Measurements from ENCODE around the gene CHMP1A.
A peak's percentile ranks its signal among the peaks of the same experiment; 100 is the strongest.
"Not testable (repeated sequence)": the region's sequence is repeated elsewhere in the genome, so short reads cannot be mapped to it uniquely, and the experiment has no call there.

The CHMP1A gene

DNA sequence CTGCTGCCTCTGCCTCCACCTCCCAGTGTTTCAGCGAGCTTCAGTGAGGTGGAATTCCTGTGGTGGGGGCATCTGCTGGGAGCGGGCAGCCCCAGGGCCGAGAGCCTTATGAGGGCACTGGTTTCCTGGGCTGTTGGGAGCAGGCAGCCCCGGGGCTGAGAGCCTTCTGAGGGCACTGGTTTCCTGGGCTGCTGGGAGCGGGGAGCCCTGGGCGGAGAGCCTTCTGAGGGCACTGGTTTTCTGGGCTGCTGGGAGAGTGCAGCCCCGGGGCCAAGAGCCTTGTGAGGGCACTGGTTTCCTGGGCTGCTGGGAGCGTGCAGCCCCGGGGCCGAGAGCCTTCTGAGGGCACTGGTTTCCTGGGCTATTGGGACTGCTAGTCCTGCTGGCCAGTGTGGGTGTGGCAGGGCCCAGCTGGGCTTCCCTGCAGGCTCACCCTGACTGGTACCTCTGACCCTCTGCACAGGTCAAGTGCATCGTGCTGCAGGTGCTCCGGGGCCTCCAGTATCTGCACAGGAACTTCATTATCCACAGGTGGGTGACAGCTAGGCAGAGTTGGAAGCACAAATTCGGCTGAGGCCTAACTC is 34.6 kb upstream of the CHMP1A start:
- ATAC-seq = no peak

DNA sequence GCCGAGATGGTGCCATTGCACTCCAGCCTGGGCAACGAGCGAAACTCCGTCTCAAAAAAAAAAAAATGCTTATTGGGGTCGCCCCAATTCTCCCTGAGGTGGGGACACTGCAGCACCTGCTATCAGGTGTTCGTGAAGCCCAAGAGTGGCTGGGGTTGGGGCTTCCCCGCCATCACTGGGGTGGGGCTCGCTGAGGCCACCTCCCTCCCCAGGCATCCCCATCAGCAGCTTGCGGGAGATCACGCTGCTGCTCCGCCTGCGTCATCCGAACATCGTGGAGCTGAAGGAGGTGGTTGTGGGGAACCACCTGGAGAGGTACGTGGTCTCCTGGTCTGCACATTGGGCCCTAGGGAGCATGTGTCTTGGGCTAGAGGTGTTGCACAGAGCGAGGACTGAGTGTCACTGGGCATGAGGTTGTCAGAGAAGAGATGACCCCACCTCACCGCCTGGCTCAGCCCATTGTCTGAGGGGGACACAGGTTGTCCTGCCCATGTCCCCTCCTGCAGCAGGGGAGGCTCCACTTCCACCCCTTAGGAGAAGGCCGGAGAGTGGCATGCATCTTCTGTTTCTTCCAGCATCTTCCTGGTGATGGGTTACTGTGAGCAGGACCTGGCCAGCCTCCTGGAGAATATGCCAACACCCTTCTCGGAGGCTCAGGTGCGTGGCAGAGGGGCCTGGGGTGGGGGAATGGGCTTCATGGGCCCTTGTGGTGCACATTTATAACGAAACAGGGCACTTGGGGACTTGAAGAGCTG is 33.9 kb upstream of the CHMP1A start:
- no peak for ATAC-seq

DNA sequence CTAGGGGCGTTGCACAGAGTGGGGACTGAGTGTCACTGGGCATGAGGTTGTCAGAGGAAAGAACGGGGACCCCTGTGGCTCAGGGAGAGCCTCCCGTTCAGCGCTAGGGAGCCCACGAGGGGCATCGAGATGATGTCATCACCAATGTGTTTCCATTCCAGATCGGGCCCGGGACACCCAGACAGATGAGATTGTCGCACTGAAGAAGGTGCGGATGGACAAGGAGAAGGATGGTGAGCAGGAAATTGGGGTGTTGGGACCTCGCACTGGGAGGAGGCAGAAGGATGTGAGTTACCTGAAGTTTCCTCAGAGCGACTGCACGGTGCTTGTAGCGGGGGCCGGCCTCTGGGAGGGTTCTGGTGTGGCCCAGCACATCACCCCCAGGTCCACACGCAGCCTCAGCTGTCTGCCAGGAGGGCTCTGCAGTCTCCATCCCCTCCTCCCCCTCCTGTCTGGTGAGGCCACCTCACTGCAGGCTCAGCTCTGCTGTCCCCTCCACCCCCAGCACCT is 32.9 kb upstream of the CHMP1A start:
- ATAC-seq = no peak

DNA sequence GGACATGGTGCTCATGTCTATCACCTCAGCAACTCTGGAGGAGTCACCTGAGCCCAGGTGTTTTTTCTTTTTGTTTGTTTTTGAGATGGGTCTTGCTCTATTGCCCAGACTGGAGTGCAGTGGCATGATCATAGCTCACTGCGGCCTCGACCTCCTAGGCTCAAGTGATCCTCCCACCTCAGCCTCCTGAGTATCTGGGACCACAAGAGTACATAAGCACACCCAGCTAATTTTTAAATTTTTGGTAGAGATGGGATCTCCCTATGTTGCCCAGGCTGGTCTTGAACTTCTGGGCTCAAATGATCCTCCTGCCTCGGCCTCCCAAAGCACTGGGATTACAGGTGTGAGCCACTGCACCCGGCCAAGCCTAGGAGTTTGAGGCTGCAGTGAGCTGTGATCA is 32.1 kb upstream of the CHMP1A start:
- not testable (repeated sequence) for ATAC-seq

DNA sequence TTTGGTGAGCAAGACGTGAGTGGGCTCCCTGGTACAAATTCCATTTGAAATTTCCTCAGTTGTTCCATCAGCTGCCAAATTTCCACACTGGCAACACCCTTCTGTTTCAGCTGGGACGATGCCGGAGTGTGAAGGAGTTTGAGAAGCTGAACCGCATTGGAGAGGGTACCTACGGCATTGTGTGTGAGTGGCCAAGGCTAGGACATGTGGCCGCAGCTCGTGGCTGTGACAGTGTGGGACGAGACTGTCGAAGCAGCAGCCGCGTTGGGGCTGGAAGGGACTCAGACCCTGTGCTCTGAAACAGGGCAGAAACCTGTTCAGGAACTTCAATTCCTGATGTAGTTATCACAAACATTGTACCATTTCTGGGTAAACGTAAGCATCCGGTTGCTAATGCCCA is 31.6 kb upstream of the CHMP1A start:
- no peak for ATAC-seq

DNA sequence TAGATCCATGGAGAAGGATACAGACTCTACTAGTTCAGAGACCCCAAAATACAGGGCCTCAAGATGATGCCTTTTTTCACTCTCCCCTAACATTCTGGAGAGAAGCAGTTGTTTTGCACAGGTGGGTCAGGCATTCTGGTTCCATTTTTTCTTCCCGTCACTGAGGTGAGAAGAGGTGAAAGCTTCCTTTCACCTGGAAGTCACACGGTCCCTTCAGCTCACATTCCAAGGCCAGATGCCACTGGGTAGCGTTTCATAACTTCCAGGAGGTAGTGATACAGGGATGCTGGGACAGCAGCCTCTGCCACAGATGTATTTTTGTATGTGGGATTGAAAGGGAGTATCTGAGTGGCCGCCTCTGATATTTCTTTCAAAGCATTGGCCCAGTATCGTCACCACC is 30.9 kb upstream of the CHMP1A start:
- ATAC-seq = no peak

DNA sequence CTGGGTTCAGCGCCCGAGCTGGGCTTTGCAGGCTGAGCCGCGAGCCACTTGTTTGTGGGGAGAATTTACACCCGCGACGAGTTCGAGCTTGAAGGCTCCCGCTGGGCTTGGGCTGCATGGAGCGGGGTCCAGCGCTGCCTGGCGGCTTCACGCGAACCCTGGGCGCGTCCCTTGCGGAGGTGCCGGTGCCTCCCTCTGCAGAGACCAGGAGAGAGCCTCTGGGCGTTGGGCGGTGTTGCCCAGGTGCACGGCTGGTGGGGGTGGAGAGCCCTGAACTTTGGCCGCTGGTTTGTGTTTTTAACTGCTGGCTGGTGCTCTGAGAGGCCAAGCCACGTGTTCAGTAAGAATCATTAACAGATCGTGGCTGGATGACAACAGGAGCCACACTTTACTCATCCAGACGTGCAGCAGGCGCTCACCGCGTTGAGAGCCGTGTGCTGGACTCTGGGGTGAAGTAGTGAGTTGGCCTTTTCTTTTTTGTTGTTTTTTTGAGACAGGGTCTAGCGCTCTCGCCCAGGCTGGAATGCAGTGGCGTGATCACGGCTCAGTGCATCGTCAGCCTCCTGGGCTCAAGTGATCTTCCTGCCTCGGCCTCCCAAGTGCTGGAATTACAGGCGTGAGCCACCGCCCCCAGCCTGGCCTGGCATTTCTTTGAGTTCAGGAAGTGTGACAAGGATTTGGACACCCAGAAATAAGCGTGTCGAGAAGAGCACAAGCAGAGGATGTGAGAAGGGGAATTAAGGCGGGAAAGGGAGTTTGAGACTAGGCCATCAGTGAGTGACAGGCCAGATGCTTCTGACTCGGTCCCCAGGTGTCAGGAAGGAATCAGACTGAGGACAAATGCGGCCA is 29.8 kb upstream of the CHMP1A start:
- ATAC-seq = peak; percentile 18 to 31

DNA sequence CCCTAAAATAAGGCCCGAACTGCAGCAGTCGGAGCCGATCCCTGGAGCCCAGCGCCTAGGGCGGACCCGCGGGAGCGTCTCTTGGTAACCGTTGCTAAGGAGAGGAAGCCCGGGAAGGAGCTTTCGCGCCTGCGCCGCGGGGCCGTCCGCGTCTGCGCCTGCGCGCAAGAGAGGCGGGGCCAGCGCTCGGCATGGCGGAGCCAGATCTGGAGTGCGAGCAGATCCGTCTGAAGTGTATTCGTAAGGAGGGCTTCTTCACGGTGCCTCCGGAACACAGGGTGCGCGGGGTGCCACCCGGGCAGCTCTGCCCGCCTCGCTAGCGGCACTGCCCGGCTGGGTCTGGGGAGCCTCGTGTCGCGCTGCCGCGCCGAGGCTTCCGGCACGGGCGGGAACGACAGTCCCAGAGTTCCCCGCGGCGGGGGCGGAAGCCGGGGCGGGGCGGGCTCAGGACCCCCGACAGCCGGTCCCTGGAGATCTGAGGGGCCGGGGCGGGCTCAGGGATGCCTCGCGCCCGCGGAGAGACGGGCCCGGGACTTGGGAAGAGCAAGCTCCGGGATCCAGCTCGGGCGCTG is 29.1 kb upstream of the CHMP1A start, which contains the start of gene CDK10:
Gene CDK10, plus strand, starts transcription at position 170 of the 572 bp plus-strand sequence. Its CDS starts 22 bp downstream, at position 192.
- peak; percentile 90 to 92 for ATAC-seq

DNA sequence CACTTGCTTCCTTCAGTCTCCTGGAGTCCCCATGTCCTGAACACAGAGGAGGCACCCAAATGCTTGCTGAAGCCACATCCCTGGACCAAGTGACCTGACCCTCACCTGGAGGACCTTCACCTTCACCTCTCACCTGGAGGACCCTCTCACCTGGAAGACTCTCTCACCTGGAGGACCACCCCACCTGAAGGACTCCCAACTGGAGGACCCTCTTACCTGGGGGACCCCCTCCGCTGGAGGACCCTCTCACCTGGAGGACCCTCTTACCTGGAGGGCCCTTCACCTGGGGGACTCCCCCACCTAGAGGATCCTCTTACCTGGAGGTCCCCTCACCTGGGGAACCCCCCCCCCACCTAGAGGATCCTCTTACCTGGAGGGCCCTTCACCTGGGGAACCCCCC is 28.4 kb upstream of the CHMP1A start:
- no peak for ATAC-seq

DNA sequence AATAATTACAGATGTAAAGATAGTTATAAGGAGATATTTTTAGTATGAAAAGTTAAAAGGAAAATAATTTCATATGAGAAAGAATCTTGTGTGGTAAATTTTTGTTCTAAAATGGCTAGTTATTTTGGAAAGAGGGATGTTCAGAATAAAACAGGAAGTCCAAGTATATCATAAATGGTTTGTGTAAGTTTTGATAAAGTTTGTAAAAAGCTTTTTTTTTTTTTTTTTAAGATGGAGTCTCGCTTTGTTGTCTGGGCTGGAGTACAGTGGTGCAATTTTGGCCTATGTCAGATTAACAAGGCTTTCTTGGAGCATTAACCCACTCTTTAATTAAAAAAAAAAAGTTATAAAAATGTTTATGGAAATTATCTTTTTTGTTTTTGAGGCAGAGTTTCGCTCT is 20.8 kb upstream of the CHMP1A start:
- ATAC-seq = no peak

DNA sequence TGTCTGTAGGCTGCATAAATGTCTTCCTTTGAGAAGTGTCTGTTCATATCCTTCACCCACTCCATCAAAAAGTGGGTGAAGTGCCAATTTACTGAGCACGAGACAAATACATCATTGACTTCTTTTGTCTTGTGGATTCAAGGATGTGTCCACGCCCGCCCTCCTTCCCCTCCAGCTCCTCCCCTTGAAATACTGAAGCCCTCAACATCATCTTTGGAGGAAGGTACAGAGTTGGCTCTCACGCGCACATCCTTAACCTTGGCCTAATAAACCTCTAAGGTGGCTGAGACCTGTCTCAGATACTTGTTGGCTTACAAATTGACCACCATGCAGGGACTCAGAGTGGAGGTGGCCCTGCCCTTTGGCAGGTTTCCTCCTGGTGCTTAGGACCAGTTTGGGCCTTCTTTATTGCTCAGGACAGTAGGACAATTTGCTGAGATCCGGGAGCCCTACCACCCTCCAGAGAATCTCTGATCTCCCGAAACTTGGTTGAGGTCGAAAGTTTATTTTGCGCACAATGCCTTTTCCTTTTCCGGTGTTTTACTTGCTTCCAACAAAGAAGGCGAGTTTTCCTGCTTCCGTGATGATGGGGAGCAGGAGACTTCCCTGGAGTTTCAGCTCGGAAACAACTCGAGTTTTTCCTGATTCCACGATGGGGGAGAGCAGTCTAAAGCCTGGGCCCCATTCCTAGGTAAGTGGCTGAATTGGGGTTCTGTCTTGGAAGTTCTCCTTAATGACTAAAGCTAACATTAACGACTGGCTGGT is 14.9 kb upstream of the CHMP1A start:
- ATAC-seq = no peak

DNA sequence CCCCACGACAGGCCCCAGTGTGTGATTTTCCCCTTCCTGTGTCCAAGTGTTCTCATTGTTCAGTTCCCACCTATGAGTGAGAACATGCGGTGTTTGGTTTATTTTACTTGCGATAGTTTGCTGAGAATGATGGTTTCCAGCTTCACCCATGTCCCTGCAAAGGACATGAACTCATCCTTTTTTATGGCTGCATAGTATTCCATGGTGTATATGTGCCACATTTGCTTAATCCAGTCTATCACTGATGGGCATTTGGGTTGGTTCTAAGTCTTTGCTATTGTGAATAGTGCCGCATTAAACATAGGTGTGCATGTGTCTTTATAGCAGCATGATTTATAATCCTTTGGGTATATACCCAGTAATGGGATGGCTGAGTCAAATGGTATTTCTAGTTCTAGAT is 14.1 kb upstream of the CHMP1A start:
- ATAC-seq = not testable (repeated sequence)

DNA sequence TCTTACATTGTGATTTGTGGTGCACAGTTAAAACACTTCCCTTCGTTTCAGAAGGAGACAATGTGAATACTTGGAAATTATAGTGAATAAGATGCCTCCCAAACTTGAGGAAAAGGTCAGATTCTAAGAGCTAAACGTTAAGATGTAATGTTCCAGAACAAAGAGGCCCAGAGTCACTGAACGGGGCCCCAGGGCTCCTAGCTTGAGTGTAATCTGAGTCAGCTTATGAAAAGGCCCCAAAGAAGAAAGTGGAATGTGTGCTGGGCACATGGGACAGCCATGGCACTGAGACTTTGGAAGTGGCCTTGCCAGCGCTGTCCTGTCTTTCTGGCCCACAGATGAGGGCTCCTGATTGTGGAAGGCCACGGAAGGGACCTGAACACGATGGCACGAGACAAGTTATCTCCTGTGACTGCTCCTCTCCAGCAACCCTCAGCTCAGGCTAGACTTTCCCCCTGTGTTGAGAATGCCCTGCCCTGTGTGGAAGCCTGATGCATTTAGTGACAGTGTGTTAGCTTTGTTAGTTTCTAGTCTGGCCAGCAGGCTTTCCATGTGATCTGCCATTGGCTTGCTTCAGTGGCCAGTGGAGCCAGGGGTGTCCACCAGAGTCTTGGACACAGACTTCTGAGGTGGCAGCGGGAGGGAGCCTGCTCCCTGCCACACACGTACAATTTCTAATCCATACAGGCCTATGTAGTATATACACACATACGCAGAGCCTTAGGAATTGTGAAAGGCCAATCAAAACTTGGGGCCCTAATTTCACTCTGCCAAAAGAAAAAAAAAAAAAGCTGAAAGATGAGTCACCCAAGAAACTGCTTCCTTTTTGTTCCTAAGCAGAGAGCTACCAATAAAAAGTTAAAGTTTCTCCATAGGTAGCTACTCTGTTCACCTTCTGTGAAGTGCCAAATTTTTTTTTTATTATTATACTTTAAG is 13.3 kb upstream of the CHMP1A start:
- ATAC-seq = no peak

DNA sequence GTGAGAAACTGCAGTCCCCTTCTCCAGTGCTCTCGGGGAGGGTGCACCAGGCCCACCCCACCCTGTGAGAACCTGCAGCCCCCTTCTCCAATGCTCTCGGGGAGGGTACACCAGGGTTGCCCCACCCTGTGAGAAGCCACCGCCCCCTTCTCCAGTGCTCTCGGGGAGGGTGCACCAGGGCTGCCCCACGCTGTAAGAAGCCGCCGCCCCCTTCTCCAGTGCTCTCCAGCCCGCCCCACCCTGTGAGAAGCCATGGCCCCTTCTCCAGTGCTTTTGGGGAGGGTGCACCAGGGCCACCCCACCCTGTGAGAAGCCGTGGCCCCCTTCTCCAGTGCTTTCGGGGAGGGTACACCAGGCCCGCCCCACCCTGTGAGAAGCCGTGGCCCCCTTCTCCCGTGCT is 12.2 kb upstream of the CHMP1A start:
- no peak for ATAC-seq

DNA sequence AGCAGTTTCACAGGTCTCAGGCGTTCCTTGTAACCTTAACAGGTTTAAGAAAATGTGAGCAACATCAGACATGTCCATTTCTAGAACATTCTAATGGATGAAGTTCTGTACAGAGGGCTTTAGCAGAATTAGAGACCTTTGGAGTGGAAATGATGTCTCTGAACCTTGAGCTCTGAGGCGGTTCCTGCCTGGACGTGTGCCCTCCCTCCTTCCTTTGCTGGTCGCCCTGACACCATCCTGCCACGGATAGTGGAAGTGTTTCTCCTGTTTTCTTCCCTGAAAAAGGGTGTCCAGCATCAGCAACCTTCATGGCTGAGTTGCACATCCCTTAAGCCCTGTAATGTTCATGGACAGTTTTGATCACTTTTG is 11.3 kb upstream of the CHMP1A start:
- no peak for ATAC-seq

DNA sequence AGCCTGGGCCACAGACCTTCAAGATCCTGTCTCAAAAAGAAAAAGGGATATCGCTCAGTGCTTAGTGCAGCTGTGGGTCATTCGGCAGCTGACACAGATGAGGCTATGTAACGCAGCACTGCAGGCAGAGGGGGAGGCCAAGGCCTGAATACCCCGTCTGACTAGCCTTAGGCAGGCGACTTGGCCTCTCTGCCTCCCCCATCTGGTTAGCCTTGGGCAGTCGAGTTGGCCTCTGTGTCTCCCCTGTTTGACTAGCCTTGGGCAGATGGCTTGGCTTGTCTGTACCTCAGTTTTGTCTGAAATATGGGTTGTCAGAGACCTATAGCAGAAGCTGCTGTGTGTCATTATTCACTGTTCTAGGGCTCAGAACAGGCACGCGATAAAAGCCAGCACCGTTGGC is 10.1 kb upstream of the CHMP1A start:
- ATAC-seq = no peak

DNA sequence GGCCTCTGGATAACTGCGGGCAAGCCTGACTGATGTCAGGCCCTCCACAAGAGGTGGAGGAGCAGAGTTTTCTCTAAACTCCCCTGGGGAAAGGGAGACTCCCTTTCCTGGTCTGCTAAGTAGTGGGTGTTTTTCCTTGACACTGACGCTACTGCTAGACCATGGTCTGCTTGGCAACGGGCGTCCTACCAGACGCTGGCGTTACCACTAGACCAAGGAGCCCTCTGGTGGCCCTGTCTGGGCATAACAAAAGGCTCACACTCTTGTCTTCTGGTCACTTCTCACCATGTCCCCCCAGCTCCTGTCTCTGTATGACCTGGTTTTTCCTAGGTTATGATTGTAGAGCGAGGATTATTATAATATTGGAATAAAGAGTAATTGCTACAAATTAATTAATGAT is 9.5 kb upstream of the CHMP1A start:
- not testable (repeated sequence) for ATAC-seq

DNA sequence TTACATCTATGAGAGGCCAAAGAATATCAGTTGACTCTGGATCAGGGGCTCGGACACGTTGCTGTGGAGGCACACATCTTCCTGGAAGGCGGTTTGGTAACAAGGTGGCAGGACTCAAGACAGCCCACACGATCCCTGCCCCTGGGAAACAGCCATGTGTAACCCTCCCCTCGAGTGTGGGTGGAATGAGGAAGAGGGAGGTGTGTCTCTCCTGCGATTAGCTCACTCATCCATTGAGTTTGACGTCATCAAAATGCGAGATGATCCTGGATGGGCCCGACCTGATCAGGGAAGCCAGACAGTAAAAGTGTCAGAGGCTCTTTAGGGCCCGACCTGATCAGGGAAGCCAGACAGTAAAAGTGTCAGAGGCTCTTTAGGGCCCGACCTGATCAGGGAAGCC is 6.7 kb upstream of the CHMP1A start:
- ATAC-seq = not testable (repeated sequence)

DNA sequence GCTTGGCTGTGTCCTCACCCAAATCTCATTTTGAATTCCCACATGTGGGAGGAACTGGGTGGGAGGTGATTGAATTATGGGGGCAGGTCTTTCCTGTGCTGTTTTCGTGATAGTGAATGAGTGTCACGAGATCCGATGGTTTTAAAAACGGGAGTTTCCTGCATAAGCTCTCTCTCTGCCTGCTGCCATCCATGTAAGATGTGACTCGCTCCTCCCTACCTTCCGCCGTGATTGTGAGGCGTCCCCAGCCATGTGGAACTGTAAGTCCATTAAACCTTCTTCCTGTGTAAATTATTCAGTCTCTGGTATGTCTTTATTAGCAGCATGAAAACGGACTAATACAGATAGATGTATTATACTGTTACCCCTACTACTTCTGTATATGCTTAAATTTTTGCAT is 3.7 kb upstream of the CHMP1A start:
- ATAC-seq = no peak

DNA sequence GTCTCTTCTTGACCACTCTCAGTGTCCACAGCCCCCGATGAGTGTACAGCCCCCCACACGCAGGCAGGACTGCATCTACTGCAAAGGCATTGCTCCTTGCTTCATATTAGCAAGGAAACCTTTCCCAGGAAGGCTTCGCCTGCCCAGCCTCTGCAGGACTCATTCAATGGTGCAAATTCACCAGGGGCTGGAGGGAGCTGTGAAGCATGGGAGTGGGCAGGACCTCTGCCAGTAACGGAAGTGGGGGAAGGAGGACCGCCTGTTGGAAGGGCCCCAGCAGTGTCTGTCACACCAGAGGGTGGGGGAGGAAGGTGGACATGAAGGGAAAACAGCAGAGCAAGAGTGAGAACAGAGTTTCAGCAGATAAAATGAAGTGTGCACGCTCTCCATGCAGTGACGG is 2.6 kb upstream of the CHMP1A start:
- no peak for ATAC-seq

DNA sequence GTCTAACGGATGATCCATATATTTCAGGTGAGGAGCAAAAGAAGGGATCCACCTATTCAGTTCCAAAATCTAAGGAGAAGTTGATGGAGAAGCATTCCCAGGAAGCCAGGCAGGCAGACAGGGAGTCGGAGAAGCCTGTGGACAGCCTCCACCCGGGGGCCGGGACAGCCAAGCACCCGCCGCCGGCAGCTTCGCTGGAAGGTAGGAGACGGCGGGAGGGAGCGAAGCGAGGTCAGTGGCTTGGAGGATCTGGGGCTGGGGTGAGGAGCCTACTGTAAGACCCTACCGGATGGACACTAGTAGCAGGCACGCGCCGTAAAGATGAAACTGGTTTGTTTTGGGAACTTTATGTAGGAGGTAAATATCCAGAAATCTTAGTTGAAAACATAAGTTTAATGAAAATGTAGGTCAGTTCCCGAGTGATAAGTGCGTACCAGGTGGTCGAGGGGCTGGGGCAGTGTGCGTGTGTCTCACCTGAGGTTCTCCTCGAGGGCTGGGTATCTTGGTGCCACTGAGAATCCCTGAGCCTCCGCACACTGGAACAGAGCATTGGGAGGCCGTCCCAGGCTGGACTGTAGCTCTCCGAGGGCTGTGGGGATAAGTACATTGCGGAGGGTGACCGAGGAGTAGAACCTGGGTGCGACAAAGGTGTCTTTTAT is 842 bp upstream of the CHMP1A start:
- no peak for ATAC-seq

All from activated CD4-positive, CD25-positive, alpha-beta regulatory T cell treated with anti-CD3 and anti-CD28 coated beads, Interleukin-2, amount 50 U/mL, for 24 hours (primary cell).